CD4-positive, alpha-beta T cell treated with Interleukin-12 subunit alpha and Interleukin-12 subunit beta, for 1 hour (primary cell): ENCODE data around the gene TBC1D7.
A peak's percentile ranks its signal among the peaks of the same experiment; 100 is the strongest.

Experiments
- DNase-seq: peaks from one replicate; pipeline ENCODE4 v3.0.0-alpha.2; 2020

Gene TBC1D7

DNA sequence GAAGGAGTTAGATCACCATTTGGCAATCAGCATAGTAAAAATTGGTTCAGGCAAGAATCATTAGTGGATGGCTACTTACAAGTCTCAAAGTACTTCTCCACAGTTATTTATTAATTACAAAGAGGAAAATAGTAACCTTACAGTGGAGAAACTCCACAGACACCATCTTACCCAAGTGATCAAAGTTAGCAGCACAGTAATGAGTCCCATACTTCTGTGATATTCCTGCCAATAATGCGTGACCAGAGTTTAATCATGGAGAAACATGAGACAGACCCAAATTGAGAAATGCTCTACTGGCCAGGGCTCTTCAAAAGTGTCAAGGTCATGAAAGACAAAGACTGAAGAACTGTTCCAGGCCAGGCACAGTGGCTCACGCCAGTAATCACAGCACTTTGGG lies 9.5 kb downstream of the TBC1D7 start:
- DNase-seq, result no peak

DNA sequence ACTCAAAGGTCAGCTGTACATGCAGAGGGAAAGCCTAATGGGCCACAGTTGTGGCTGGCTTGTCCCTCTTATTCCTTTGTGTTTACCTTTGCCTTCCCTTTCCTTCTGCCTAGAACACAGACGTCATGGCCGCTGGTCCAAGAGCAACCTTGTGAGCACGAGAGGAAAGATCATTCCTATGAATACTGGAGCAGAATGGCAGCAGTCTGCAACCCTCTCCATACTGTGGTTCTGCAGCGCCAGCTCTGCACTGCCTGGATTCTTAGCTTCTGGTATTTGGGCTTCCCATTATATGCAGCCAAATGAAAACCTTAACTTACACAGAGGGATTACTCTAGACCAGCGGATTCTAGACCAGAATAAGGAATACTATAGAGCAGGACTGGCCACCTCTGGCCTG lies 12.4 kb downstream of the TBC1D7 start:
- DNase-seq, result no peak

DNA sequence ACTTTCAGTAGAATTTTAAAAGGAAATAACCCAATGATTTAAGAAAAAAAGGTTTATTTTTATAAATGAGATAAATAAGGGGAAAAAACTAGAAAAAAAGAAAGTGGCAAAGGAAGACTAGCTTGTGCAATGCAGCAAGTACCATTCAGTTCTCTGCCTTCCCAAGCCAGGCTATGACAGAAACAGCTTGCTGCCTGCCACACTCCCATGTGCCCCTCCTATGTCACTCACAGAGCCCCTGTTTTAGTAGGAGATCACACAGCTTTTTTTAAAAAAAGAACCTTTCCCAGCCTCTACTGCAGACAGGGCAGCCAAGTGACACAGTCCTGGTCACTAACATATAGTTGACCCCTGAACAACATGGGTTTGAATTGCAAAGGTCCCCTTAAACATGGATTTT lies 13.5 kb downstream of the TBC1D7 start:
- no peak for DNase-seq

DNA sequence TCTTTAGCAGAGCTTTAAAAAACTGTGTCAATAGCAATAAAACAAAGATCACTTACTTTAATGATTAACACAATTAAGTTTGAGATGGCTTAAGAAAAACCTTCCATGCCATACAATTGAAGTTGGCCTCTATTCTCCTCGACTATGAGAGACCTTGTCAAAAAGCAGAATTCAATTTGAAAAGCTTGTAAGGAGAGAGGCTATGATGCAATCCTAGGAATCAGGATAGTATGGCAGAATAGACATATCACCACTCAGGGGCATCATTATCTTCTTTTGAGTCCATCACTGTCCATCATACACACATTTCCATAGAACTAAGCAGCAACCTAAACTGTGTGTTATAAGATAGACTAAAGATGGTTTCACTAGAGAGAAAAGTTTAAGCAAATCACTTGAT lies 17.2 kb downstream of the TBC1D7 start:
- DNase-seq, result no peak

DNA sequence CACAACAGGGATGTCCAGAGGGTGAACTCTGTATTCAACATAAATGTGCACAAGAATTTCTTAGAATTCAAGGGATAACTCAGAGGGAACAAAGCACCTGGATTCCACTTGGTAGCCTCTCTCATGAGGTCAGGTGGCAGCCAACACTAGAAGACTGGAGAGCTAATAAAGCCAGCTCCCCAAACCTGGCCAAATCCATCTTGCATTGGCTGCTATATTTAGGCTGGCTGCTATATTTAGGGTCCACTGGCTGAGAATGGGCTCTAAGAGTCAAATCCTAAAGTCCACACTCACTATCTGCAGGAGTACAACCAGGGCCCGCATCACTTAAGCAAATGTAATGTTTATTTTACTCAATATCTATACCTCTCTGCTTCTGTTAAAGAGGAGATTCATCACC lies 20.0 kb downstream of the TBC1D7 start:
- DNase-seq, result no peak

DNA sequence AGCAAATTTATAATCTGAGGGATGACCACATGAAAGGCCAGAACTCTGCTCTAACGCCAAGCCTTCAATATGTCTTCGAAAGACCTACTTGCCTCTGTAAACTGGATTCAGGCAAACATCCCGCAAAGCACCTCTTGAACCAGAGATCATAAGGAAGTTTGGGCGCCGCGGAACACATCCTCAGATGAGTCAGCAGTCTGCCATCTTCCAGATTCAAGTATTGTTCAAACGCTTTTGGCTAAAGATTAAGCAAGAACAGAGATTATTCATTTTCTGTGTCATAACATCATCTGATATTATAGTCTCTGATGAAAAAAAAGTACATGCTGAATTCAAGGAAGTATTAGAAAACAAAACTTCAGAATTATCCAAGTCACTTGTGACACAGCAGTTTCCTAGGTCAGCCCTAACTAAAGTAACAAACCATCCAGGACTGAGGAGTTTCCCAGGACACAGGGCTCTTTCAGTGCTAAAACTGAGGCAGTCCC lies 20.8 kb downstream of the TBC1D7 start:
- no peak for DNase-seq

DNA sequence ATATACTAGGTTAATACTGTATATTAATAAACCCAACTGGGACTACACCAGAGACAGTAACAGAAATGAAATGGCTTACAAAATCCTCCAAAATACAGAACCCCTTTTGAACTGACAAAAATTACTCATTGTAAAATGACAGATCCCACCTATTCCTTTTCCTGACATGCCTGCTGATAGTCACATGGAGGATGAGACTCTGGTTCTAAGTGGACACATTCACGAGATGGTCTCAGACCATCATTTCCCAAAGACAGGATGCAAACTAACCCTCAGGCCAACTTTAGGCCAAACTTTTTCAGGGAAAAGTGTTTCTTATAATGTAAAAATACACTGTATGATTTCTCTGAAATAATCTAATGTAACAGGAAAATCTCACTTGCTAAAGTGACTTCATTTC lies 22.5 kb downstream of the TBC1D7 start:
- DNase-seq, result no peak

DNA sequence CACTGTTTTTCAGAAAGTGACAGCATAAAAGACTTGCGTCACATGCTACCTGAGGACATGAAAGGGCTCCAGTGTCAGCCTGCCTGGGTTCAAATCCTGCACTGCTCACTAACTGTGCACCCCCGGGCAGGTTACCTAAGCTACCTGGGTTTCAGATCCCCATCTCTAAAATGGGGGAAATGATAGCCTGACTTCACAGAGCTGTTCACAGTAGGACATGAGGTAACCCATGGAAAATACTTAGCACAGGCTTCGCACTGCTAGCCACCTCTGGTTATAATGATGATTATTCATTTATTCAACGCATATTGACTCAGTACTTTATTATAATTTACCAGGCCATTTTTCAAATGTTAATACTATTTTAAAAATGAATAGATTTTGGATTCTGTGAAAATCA lies 23.0 kb downstream of the TBC1D7 start:
- DNase-seq, result no peak

DNA sequence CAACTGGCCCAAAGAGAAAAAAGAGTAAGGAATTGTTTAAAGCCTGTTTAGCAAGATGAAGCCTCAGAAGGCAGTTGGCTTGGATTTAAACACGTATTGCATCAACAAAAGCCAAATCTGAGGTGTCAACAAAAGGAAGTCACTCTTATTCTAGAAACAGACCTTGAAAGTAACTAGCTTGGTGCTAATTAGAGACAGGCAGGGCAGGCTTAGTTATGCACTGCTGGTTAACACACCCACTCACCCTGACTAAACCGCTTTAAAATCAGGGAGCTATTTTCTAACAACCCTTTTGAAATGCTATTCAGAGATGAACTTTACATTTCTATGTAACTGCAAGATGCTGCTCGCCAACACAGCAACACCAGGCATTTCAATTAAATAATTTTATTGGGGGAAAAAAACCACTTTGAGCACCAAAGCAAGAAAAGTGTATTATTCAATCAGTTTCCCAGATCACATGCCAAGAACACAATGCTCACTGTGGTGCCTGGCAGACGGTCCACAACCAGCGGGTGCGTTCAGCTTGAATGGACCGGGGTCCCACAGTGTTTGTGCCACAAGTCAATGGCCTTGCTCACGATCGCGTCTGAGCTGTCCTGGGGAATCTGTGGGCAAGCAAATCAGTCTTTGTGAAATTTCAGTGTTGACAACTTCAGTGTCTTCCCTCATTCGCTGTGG lies 23.6 kb downstream of the TBC1D7 start:
- no peak for DNase-seq

DNA sequence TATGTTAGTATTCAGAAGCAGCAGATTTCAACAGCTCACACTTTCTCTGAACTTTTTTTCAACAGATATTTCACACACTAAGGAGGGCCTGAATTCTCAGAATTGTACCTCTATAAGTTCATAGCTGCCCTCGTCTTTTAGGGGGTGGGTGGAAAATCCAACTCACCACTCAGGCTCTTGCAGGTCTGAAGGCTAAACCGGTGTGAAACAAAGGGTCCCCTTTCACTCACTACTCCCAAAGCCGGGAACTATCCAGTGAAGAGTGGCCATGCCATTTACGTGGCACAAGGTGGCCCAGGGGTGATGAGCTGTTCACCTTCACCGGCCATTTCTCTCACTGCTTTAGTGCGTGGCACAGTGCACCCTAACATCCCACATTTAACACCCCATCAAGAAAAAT lies 24.2 kb downstream of the TBC1D7 start:
- no peak for DNase-seq

DNA sequence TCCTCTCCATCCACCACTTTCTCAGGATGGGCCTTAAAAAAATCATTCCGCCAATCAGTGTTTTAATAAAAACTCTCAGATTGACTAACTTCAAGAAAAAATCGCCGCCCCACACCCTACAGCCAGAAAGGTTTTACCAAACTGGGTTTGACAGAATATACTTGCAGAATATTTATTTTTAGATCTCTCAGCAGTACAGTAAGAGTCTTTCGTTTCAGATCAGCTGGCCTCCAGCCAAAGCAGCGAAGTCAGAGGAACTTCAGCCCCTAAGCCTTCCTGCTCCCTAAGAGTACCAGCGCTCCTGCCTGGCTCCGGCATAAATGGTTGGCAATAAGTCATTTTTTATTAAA lies 24.7 kb downstream of the TBC1D7 start:
- DNase-seq, result peak; percentile 20

DNA sequence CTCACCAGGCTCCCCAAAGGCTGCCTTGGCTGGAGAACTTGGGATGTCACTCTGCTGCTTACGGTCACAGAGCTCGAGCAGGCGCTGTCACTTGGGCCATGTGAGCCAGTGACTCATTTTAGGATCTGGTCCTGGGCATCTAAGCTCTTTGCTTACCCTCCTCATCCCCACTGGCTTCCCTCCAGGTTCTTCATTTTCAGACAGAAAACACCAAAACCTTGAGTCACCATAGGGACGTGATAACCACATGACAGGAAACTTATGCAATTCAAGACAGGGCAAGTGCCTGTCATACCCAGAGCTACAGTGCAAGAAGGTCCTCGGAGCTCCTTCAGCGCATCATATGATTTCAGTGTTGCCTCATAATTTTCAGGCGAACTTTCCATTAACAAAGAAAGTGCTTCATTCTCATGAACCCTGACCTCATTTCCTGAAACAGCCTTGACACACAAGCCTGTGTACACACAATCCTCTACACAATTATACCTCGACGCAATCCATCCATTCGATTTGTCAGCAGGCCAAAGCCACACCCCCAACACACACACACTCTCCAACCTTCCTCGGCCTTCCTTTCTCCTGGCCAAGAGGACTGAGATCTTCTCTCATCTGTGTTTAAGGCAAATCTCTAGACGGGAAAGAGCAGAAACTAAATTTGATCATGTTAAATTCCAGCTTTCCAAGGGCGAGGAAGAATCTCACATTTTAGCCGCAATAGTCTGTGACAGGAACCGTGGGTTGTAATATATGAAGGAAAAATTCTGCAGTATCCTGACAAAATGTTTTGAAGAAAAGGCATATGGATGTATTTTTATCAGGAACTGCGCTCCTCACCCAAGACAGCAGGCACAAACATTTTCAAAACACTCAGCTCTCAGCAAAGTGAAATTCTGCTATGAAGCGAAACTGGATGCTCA lies 25.3 kb downstream of the TBC1D7 start:
- DNase-seq, result peak; percentile 51

DNA sequence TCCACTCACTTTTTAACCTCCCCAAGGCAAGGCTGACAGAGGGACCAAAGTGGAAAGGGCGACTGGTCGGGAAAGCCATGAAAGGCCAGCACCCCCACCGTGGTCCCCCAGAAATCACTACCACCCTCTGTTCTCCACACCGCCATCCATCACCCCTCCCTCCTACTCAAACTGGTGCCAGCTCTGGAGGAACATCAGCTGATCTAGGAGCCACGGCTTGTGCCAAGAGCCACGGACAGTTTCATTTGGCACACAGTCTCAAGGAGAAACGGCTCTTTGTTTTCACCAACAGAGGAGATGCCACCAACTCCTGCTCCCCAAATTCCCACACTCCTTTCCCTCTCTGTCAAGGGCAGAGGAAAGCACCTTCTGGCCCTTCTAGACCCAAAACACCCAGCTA lies 26.0 kb downstream of the TBC1D7 start:
- no peak for DNase-seq

DNA sequence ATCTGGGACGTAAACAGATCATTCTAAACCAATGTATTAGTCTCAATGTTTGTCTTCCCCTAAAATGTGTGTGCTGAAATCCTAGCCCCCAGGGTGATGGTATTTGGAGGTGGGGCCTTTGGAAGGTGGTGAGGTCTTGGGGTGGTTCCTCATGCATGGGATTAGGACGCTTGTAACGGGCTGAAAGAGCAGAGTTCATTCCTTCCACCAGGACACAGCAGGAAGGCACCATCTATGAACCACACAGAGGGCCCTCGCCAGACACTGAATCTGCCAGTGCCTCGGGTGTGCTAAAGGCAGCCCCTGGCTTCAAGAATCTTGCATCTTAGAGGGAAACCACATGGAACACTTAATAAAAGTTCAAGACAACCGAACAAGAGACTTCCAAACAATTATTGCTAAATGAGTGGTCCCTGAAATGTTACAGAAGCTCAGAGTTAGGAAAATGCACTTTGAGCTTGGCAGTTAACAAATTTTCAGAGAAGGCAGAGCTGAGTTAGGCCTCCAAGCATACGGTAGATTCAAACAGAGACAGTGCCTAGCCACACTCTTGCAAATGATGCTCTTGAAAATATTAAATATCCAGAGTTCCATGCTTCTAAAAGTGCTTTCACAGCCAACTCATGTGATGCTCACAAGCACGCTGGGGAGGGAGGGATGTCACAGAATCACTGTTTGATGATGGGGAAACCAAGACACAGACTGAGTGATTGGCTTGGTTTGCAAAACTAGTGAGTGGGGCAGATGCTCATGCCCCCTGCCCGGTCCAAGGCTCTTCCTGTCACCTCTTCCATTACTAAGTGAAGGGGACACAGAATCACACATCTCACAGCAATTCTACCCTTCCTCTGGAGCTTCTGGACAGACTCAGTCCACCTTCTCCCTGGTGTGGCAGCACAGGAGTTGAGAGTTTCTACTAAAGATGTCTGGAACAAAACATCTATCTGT lies 27.4 kb downstream of the TBC1D7 start:
- DNase-seq, result no peak

DNA sequence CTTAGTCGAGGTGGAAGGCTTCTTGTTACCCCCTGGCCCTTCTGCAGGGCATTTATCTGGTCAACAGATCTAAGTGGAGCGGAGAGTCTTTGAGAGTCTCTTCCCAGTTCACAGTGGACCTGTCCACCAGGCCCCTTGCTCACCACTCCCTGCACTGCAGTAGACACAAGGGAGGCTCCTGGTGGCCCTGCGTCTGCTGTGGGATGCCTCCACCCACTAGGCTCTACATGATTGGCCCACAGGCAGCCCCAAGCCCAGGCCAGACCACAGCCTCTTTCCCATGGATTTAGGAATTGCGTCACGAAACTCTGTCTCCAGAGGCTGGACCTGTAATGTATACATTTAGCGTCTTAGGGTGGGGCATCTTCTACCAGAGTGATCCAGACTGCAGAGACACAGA lies 28.4 kb downstream of the TBC1D7 start:
- no peak for DNase-seq

DNA sequence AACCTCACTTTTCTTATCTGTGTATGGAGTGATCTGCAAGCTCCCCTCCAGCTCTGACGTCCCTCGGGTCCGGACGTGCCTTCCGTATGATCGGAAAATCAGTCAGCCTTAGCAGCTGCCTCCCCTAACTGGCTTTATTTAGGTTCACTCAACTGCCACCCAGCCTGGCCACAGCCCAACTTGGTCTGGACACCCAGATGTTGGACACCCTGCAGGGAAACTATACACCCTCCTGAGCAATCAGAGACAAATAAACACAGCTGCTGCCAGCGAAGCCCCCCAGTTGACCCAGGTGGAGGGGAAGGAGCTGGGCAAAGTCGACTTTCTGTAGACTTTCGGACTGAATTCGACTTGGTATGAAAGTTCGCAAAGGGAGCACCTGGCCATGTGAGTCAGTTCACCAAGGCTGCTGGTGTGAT lies 28.9 kb downstream of the TBC1D7 start:
- DNase-seq, result no peak

DNA sequence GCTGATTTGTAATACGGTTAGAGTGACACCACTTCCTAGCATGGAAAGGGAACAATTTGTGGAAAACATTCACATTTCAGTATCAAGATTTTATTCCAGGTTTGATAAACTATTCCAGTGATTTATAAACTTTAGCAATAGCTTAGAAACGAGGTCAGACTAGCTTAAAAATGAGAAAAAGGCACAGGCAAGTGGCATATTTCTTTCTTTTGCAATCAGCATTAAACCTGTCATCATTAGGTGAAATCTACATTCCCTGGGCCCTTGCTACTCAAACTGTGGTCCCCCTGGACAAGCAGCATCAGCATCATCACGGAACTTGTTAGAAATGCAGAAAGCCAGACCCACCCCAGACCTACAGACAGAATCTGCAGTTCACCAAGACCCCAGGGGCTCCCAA lies 29.9 kb downstream of the TBC1D7 start:
- no peak for DNase-seq

DNA sequence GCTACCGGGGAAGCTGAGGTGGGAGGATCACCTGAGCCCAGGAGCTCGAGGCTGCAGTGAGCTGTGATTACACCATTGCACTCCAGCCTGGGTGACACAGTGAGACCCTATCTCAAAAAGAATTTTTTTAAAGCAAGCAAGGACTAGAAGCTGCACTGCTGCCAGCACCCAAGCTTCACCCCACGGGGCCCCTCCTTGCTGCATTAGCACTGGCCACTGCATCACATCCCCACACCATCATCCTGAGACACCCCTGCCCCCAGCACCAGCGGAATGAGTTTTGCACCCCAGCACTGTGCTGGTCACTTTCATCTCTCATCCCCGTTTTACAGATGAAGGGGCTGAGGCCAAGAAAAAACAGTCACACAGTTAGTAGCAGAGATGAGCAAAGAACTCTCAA lies 30.9 kb downstream of the TBC1D7 start:
- no peak for DNase-seq

DNA sequence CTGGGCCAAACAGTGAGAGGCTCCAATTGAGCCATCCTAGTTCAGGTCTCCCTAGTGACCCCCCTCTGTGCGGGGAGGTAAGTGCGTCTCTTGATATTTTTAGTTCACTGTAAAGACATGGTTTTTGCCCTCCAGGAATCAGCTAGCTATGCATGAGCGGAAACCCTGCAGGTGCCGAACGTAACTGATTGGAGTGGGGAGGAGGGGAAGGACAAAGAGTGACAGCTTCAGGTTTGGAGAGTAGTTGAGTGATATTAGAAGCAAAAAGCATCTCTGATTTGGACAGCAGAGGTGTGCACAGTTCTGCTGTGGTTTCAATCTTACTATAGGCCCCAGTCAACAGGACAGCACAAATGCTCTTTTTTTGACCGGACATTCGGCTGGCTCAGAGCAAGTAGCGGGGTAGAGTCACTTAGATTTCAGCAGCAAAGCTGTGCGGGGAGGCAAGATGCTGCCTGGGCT lies 31.8 kb downstream of the TBC1D7 start:
- DNase-seq, result no peak

DNA sequence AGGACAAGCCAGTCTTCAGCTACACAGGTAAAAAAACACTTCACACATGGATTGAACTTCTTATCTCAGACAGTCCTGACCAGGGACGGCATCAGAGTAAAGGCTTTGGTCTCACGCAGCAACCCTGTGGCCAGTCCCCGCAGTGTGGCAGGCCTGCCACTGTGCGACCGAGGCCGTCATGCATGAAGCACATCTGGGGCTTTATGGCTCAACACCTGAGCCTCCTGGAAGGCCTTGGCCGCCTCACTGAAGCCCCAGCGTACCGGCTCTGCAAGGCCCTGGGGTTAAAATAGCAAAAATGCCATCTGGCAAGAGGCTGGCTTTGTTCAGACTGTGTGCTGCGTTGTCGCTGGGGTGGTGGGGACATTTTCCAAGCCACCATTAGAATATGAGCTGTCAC lies 32.8 kb downstream of the TBC1D7 start:
- DNase-seq, result no peak

DNA sequence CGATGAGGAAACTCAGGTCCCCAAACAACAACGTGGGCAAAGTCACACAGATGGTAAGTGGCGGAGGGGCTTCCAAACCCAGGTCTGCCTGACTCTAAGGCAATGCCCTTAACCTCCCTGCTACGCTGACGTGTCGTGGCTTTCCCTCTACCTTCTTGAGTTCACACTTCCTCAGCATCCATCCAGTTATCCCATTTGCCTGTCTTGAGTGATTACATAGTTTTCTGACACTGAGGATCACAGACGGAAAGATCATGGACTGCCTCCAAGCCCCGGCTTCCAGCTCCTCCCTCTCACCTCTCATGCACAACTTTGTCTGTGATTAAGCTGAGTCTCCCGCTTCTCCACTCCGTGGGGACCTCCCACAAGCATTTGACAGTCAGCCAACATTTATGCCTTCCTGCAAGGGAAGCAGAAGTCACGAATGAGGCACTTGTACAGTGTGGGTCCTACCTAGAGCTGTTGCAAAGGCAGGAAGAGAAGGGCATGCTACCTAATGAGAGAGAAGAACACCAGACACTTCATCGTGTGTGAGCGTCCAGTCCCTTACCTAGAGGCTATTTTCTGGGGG lies 33.8 kb downstream of the TBC1D7 start:
- DNase-seq, result no peak

DNA sequence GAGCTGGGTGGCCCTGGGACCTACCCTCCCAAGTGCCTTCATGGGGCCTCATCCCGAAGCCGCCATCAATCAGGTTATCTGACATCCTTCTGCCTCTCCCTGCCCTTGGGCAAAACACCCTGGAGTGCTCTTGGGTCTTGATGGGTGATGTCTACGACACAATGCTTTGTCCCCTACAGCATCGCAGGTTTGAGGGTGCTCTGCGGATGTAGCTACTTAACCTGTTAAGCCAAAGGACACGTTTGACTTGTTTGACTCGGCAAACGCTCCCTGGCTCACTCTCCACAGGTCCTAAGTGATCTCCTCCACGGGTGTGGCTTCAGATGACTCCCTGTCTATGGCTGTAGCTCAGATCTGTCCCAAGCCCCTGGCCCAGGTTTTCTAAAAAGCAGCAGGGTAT lies 35.6 kb downstream of the TBC1D7 start:
- DNase-seq, result no peak

DNA sequence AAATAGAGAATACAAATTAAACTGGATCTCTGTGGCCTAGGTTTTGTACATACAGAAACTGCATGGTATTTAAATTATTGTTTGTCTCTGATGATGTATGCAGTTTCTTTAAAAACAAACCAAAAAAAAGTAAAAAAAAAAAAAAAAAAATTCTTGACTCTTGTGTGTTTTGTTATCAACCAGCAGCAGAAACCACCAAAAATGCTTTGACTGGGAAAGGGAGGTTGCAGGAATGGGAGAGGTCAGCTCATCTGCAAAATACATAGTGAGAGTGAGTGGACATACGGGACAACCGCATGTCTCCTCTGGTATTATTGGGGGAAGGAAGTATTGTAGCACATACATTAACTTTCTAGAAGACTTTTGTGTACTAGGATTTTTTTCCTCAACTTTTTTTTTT lies 38.0 kb downstream of the TBC1D7 start:
- no peak for DNase-seq
